NT2/D1 (cell line): ENCODE data around the gene CRADD.

ENCODE experiments used
- SUZ12 ChIP-seq: IDR thresholded peaks from 2 replicates; pipeline ENCODE4 v1.6.1; 2011; ENCODE audit not compliant: insufficient read length, insufficient read depth; ENCODE audit errors: extremely low read depth
- YY1 ChIP-seq: IDR thresholded peaks from 2 replicates; pipeline ENCODE4 v1.6.1; 2011; ENCODE audit not compliant: insufficient read length, insufficient read depth

- TF ChIP-seq YY1 = no peak
- TF ChIP-seq SUZ12 = no peak
Measured at GRCh38 chr12:93778766-93779165, 101.6 kb downstream of the CRADD start.
